SHP77 treated with DMSO at 0.1 percent for 48 hours (cell line): ENCODE results near the gene MPV17L.
"Not testable (repeated sequence)": the region's sequence is repeated elsewhere in the genome, so short reads cannot be mapped to it uniquely, and the experiment has no call there.

ENCODE experiments used
- DNase-seq: peaks from one replicate; lab custom pipeline; 2025; lab: John Stamatoyannopoulos, UW

The MPV17L gene

GRCh38 chr16:15395631-15396508 is at the start of gene MPV17L:
Gene MPV17L (plus strand): TSS chr16:15395754. CDS start chr16:15395898, 144 bp downstream.
- not testable (repeated sequence) for DNase-seq

DNA sequence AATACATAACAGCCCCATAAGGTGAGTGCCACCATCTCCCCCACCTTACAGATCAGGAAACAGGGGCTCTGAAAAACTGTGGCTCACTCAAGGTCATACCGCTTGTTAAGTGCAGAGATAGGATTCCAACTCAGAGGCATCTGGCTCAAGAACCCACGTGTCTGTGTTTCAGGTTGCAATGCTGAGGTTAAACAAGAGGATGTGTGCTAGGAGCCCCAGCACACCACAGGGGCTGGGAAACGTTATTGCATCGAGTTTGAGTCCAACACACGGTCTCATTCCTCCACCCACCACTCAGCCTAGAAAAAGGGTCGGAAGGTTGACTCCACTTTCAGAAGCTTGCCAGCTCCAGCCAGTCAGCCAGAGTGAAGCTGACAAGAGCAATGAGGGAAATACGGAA is 46.8 kb upstream of the MPV17L start:
- DNase-seq, result not testable (repeated sequence)

GRCh38 chr16:15351251-15351650 is 44.3 kb upstream of the MPV17L start:
- DNase-seq, result not testable (repeated sequence)

DNA sequence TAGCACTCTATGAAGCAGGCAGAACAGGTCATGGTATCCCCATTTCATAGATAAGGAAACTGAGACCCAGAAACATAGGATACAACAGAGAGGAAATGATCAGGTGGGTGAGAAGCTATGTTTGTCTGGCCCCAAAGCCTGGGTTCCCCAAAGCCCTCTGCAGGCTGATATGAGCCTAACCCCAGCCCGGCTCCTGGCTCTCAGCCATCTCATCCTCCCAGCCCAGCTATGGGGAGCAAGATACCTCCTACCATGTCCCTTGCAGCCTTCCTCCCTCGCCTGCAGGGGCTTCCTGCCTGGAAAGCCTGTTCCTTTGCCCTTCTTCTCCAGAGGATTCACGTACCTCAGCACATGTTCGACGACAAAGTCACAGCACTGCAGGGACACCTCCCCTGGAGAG is 43.8 kb upstream of the MPV17L start:
- DNase-seq, result not testable (repeated sequence)

GRCh38 chr16:15352852-15353251 is 42.7 kb upstream of the MPV17L start:
- not testable (repeated sequence) for DNase-seq

DNA sequence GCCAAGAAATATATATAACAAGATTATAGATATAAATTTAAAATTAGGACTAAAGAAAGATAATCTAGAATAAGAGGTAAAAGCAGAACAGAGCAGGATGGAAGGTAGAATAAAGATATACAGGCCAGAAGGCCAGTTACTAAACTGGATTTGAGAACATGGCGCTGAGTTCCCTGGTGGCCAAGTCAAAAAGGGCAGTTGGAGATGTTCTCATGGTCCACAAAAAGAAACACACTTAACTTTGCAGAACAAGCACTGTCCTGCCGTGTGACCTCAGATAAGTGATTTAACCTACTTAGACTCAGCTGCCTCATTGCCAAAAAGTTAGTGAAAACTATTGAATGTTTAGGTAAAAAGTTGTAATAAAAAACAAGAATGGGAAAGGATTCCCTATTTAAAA is 40.7 kb upstream of the MPV17L start:
- not testable (repeated sequence) for DNase-seq

GRCh38 chr16:15357495-15357894 is 38.1 kb upstream of the MPV17L start:
- not testable (repeated sequence) for DNase-seq

DNA sequence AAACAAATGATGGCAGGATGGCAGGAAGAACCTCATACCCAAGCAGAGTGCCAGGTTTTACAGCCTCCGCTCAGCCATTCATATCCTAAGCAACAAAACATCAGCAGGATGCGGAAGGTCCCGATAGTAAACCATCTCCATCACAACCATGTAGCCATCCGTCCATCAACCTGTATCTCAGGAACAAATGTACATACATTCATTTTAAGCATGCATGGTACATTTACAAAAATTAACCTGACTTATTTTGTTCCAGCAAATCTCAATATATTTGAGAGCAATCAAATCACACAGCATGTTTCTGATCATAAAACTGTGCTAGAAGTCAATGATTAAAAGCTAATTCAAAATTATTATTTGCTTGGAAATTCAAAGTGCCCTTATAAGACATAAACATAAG is 17.4 kb upstream of the MPV17L start, which contains the start of gene NPIPA5:
TSS of gene NPIPA5 (minus strand) at position 101 of the 400 bp plus-strand sequence. CDS start at position 101, 0 bp downstream.
- DNase-seq, result not testable (repeated sequence)

GRCh38 chr16:15382810-15383209 is 12.7 kb upstream of the MPV17L start:
- not testable (repeated sequence) for DNase-seq

- not testable (repeated sequence) for DNase-seq
Observed at GRCh38 chr16:15388060-15388459, 7.5 kb upstream of the MPV17L start.

GRCh38 chr16:15389916-15390315 is 5.6 kb upstream of the MPV17L start:
- not testable (repeated sequence) for DNase-seq

DNA sequence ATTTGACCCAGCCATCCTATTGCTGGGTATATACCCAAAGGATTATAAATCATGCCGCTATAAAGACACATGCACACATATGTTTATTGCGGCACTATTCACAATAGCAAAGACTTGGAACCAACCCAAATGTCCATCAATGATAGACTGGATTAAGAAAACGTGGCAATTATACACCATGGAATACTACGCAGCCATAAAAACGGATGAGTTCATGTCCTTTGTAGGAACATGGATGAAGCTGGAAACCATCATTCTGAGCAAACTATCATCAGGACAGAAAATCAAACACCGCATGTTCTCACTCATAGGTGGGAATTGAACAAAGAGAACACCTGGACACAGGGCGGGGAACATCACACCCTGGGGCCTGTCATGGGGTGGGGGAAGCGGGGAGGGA is 2.5 kb upstream of the MPV17L start:
- not testable (repeated sequence) for DNase-seq

- not testable (repeated sequence) for DNase-seq
Observed at GRCh38 chr16:15396509-15396829, 915 bp downstream of the MPV17L start.

GRCh38 chr16:15396948-15397594 is 1.5 kb downstream of the MPV17L start:
- no peak for DNase-seq

DNA sequence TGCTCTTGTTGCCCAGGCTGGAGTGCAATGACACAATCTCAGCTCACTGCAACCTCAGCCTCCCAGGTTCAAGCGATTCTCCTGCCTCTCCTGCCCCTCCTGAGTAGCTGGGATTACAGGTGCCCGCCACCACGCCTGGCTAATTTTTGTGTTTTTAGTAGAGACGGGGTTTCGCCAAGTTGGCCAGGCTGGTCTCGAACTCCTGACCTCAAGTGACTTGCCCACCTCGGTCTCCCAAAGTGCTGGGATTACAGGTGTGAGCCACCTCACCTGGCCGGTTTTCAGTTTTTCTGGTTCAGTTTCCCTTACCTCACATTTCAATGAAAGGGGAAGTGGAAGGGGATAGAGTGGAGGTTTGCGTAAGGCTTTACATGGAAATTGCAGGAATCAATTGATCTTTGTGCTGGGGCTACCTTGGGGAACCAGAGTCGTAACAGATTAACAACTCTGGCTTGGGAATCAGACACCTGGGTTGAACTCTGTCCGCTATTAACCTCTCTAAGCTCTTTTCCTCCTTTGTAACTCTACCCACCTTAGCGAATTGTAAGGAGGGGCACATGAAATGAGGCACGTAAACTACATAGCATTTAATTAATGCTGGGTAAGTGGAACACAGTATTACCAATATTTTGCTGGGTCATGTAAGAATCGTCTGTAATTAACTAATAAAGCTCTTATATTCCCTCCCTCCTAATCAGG is 3.2 kb downstream of the MPV17L start:
- DNase-seq, result no peak

DNA sequence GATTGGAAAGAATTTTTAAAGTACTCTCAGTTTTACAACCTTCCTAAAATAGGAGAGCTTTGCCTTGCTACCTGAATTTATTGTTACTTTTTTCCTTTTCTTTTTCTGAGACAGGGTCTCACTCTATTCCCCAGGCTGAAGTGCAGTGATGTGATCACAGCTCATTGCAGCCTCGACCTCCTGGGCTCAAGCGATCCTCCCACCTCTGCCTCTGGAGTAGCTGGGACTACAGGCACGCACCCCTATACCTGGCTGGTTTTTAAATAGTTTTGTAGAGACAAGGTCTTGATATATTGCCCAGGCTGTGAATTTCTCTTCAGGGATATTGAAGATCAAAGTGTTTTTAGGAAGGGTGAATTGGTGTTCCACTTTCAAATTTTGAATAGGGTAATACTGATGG is 3.8 kb downstream of the MPV17L start:
- no peak for DNase-seq

DNA sequence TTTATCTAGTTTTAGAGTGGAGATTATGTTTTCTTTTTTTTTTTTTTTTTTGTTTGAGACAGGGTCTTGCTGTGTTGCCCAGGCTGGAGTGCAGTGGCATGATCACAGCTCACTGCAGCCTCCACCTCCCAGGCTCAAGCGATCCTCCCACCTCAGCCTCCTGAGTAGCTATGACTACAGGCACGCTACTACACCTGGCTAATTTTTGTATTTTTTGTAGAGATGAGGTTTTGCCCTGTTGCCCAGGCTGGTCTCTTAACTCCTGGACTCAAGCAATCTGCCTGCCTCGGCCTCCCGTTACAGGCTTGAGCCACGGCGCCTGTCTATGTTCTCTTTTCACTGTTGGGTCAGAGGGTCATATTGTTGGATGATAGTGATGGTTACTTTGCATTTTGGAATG is 4.8 kb downstream of the MPV17L start:
- DNase-seq, result not testable (repeated sequence)

GRCh38 chr16:15401972-15402371 is 6.4 kb downstream of the MPV17L start:
- no peak for DNase-seq

DNA sequence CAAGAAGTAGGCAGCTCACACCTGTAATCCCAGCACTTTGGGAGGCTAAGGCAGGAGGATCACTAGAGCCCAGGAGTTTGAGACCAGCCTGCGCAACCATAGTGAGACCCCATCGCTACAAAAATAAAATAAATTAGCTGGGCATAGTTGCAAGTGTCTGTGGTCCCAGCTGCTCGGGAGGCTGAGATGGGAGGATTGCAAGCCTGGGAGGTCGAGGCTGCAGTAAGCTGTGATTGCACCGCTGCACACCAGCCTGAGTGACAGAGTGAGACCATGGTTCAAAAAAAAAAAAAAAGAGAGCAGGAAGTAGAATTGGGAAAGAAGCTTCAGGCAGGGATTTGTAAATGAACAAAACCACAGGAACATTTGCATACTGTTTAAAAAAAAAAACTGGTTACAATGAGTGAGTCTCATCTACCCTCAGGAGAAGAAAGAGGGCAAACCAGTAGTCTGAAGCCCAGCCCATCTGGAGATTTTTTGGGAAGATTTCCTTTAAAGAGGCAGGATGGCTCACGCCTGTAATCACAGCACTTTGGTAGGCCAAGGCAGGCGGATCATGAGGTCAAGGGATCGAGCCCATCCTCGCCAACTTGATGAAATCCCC is 7.9 kb downstream of the MPV17L start:
- no peak for DNase-seq

DNA sequence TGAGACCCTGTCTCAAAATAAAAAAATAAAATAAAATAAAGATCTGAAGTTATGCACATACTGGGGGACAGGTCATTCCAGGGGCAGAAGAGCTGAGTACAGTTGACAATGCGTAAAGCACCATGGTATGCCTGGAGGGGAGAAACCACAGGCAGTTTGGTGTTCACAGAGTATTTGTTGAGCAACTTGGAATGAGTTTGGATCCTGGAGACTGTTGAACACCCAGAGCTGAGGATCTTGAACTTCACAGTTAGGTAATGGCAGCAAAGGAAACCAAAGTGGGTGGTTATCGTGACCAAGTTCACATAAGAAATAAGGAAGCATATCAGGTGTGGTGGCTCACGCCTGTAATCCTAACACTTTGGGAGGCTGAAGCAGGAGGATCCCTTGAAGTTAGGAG is 8.5 kb downstream of the MPV17L start:
- DNase-seq, result not testable (repeated sequence)

GRCh38 chr16:15404792-15405191 is 9.2 kb downstream of the MPV17L start:
- no peak for DNase-seq

- DNase-seq, result not testable (repeated sequence)
Observed at GRCh38 chr16:15407756-15408155, 12.2 kb downstream of the MPV17L start.
